Spleen (tissue), 7 donors: ENCODE measurements around the gene CD302.

Experiments used
- POLR2A ChIP-seq, 3 donors: fragments of 450-650 bp; IDR thresholded peaks; one replicate each; pipeline ENCODE4 v1.5.1; 2017; ENCODE audit warnings: antibody characterized with exemption in 3 of 3, mild to moderate bottlenecking in 1 of 3
- POLR2AphosphoS5 ChIP-seq, 3 donors: sonication (generic); formaldehyde crosslinking; IDR thresholded peaks; one replicate each; pipeline ENCODE4 v1.5.1; 2017; ENCODE audit warnings: antibody characterized with exemption in 3 of 3
- TF ChIP-seq, protein P1 (sequence below), 11 experiments: fragments of 200-600 bp in 7 of 11; fragments of 450-650 bp in 4 of 11; sonication (generic) in 4 of 11; IDR thresholded peaks in 8 of 11; conservative IDR thresholded peaks in 3 of 11; 1 replicate in 7 of 11; 2 replicates in 4 of 11; pipeline versions ENCODE4 v1.4.0 to v1.8.0; 2016 to 2021; ENCODE audit warnings: antibody characterized with exemption in 11 of 11, inconsistent platforms in 4 of 11, mild to moderate bottlenecking in 1 of 11
- donor health status: DM: no; HTN: no; CAD: no; lungs with moderate emphysema.
- donor health status: DM: no; HTN: no; CAD: no.
- donor health status: DM: no; HTN: no; CAD: no.

DNA sequence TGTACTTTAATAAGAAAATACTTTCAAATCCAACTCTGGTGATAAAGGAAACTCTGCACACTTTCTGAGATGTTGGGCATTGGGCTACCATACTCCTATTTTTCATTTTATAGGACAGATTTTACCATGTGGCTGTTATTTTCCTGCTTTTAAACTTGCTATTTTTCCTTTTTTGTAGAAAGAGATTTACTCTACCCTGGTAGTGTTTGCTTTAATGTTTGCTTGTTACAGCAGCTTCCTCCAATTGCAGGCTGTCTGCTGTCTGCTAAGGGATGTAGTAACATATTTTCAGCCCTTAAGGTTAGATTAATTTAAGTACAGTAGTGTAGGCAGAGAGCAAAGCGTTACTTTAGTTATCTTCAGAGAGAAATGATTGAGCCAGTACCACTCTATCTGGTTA, 47.1 kb downstream of the CD302 start:
- TF ChIP-seq POLR2A (IDR thresholded peaks at IDR 0.05) (no peak), POLR2AphosphoS5 (IDR thresholded peaks at IDR 0.05) (no peak)
- TF ChIP-seq, protein P1, sequence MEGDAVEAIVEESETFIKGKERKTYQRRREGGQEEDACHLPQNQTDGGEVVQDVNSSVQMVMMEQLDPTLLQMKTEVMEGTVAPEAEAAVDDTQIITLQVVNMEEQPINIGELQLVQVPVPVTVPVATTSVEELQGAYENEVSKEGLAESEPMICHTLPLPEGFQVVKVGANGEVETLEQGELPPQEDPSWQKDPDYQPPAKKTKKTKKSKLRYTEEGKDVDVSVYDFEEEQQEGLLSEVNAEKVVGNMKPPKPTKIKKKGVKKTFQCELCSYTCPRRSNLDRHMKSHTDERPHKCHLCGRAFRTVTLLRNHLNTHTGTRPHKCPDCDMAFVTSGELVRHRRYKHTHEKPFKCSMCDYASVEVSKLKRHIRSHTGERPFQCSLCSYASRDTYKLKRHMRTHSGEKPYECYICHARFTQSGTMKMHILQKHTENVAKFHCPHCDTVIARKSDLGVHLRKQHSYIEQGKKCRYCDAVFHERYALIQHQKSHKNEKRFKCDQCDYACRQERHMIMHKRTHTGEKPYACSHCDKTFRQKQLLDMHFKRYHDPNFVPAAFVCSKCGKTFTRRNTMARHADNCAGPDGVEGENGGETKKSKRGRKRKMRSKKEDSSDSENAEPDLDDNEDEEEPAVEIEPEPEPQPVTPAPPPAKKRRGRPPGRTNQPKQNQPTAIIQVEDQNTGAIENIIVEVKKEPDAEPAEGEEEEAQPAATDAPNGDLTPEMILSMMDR (IDR thresholded peaks at IDR 0.05 in 8 of 11, conservative IDR thresholded peaks at IDR 0.05 in 3 of 11) = no peak
